ENCODE results near the gene ESPNL.
A peak's percentile ranks its signal among the peaks of the same experiment; 100 is the strongest.
"Not testable (repeated sequence)": the region's sequence is repeated elsewhere in the genome, so short reads cannot be mapped to it uniquely, and the experiment has no call there.

The ESPNL gene

GRCh38 chr2:238159661-238160205 lies 59.6 kb downstream of the ESPNL start:
- no peak for DNase-seq

- DNase-seq = no peak
Measured at GRCh38 chr2:238160206-238161129, 60.3 kb downstream of the ESPNL start.

- no peak for DNase-seq
Measured at GRCh38 chr2:238161291-238162051, 61.3 kb downstream of the ESPNL start.

- no peak for DNase-seq
Measured at GRCh38 chr2:238162251-238162845, 62.2 kb downstream of the ESPNL start.

- peak; percentile 40 for DNase-seq
Measured at GRCh38 chr2:238162846-238163441, 62.8 kb downstream of the ESPNL start.

GRCh38 chr2:238163481-238164198 lies 63.5 kb downstream of the ESPNL start:
- DNase-seq = no peak

- no peak for DNase-seq
Measured at GRCh38 chr2:238164906-238165287, 64.8 kb downstream of the ESPNL start.

- no peak for DNase-seq
Measured at GRCh38 chr2:238165288-238165921, 65.3 kb downstream of the ESPNL start.

GRCh38 chr2:238166391-238167343 lies 66.5 kb downstream of the ESPNL start:
- DNase-seq = no peak

- DNase-seq = no peak
Measured at GRCh38 chr2:238167344-238167715, 67.2 kb downstream of the ESPNL start.

GRCh38 chr2:238167761-238168160 lies 67.6 kb downstream of the ESPNL start:
- DNase-seq = peak; percentile 23

GRCh38 chr2:238168196-238169047 lies 68.3 kb downstream of the ESPNL start:
- no peak for DNase-seq

- DNase-seq = peak; percentile 97
Measured at GRCh38 chr2:238169048-238169707, 69.0 kb downstream of the ESPNL start.

- DNase-seq = peak; percentile 99
Measured at GRCh38 chr2:238169708-238170251, 69.6 kb downstream of the ESPNL start.

GRCh38 chr2:238170386-238171071 lies 70.4 kb downstream of the ESPNL start:
- DNase-seq = no peak

- DNase-seq = not testable (repeated sequence)
Measured at GRCh38 chr2:238171072-238171431, 70.9 kb downstream of the ESPNL start.

GRCh38 chr2:238171575-238172187 lies 71.5 kb downstream of the ESPNL start:
- DNase-seq = no peak

- DNase-seq = no peak
Measured at GRCh38 chr2:238172439-238172838, 72.3 kb downstream of the ESPNL start.
